22Rv1 (cell line): ENCODE results near the gene TM4SF5.

Experiments
- ZFX ChIP-seq: fragments of 450-650 bp; IDR thresholded peaks from 2 replicates; pipeline ENCODE4 v1.6.1; 2017; ENCODE audit warnings: antibody characterized with exemption, borderline replicate concordance
- TF ChIP-seq, protein P1 (sequence below): fragments of 450-650 bp; IDR thresholded peaks from 2 replicates; pipeline ENCODE4 v1.5.1; 2017; ENCODE audit warnings: mild to moderate bottlenecking

DNA sequence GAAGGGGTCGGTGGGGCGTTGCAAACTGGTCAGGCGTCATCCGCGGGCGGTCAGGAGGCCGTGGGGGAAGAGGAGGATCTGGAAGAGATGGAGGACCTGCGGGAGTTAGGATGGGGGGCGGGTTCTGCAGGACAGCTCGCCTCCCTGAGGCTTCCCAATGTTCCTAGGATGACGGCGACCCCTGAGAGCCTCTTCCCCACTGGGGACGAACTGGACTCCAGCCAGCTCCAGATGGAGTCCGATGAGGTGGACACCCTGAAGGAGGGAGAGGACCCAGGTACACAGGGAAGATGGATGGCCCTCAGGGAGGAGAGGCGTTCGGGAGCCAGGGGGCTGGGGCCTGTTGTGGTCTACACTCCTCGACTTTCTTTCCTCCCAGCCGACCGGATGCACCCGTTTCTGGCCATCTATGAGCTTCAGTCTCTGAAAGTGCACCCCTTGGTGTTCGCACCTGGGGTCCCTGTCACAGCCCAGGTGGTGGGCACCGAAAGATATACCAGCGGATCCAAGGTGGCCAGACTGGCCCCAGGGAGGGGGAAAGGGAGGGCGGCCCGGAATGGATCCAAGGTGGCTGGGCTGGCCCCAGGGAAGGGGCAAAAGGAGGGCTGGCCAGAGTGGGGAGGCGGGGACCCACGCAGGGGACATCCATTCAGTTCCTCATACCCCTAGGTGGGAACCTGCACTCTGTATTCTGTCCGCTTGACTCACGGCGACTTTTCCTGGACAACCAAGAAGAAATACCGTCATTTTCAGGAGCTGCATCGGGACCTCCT, 36.1 kb downstream of the TM4SF5 start:
- TF ChIP-seq, protein P1, sequence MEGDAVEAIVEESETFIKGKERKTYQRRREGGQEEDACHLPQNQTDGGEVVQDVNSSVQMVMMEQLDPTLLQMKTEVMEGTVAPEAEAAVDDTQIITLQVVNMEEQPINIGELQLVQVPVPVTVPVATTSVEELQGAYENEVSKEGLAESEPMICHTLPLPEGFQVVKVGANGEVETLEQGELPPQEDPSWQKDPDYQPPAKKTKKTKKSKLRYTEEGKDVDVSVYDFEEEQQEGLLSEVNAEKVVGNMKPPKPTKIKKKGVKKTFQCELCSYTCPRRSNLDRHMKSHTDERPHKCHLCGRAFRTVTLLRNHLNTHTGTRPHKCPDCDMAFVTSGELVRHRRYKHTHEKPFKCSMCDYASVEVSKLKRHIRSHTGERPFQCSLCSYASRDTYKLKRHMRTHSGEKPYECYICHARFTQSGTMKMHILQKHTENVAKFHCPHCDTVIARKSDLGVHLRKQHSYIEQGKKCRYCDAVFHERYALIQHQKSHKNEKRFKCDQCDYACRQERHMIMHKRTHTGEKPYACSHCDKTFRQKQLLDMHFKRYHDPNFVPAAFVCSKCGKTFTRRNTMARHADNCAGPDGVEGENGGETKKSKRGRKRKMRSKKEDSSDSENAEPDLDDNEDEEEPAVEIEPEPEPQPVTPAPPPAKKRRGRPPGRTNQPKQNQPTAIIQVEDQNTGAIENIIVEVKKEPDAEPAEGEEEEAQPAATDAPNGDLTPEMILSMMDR = no peak
- TF ChIP-seq ZFX = no peak
